Endothelial cell of umbilical vein (primary cell): ENCODE measurements around the gene TMEM120B.

Source experiments
- FOS ChIP-seq: IDR thresholded peaks from 2 replicates; pipeline ENCODE4 v1.6.1; 2011; ENCODE audit warnings: mild to moderate bottlenecking, low read length, moderate library complexity, borderline replicate concordance; ENCODE audit not compliant: insufficient read depth
- POLR2AphosphoS5 ChIP-seq: IDR thresholded peaks from 2 replicates; pipeline ENCODE4 v1.6.1; 2012; ENCODE audit warnings: low read depth, mild to moderate bottlenecking, control low read depth, low read length, moderate library complexity; ENCODE audit not compliant: insufficient read depth
- TF ChIP-seq, protein P1 (sequence below), 2 donors: IDR thresholded peaks; 1 replicate in 1 of 2; 2 replicates in 1 of 2; pipeline ENCODE4 v1.5.1; 2011; ENCODE audit warnings: low read length in 2 of 2, mild to moderate bottlenecking in 2 of 2, moderate library complexity in 2 of 2, control low read depth in 1 of 2, inconsistent platforms in 1 of 2, low read depth in 1 of 2; ENCODE audit not compliant: insufficient read depth in 1 of 2; ENCODE audit errors: extremely low read depth in 1 of 2

DNA sequence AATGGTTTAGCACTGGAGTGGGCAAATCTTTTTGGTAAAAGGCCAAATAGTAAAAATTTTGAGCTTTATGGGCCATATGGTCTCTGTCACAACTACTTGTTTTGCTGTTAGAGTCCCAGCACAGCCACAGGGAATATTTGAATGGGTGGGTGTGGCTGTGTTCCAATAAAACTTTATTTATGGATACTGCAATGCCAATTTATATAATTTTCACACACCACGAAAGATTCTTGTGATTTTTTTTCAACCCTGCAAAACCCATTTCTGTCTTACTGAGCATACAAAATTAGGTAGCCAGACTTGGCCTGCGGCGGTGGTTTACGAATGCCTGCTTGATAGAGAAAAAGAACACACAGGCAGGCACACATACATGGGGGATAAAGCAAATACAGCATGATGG is 28.3 kb downstream of the TMEM120B start:
- TF ChIP-seq POLR2AphosphoS5 (no peak), FOS (no peak)
- TF ChIP-seq, protein P1, sequence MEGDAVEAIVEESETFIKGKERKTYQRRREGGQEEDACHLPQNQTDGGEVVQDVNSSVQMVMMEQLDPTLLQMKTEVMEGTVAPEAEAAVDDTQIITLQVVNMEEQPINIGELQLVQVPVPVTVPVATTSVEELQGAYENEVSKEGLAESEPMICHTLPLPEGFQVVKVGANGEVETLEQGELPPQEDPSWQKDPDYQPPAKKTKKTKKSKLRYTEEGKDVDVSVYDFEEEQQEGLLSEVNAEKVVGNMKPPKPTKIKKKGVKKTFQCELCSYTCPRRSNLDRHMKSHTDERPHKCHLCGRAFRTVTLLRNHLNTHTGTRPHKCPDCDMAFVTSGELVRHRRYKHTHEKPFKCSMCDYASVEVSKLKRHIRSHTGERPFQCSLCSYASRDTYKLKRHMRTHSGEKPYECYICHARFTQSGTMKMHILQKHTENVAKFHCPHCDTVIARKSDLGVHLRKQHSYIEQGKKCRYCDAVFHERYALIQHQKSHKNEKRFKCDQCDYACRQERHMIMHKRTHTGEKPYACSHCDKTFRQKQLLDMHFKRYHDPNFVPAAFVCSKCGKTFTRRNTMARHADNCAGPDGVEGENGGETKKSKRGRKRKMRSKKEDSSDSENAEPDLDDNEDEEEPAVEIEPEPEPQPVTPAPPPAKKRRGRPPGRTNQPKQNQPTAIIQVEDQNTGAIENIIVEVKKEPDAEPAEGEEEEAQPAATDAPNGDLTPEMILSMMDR (IDR thresholded peaks at IDR 0.05; ENCODE audit: extremely low read depth in 1 of 2, insufficient read depth in 1 of 2, low read depth in 1 of 2, low read length in 2 of 2) = no peak
